PFSK-1 (cell line): ENCODE results near the gene CAMTA1.

Experiments
- FOXP2 ChIP-seq: optimal IDR thresholded peaks from 2 replicates; pipeline ENCODE3; 2011; ENCODE audit warnings: borderline replicate concordance, control low read depth, inconsistent platforms; ENCODE audit not compliant: insufficient read depth; ENCODE audit errors: extremely low read length, extremely low read depth
- TAF1 ChIP-seq: IDR thresholded peaks from 2 replicates; pipeline ENCODE4 v1.6.1; 2012; ENCODE audit warnings: low read length, control low read depth, borderline replicate concordance; ENCODE audit not compliant: insufficient read depth
- TF ChIP-seq, protein P1 (sequence below), 2 experiments: IDR thresholded peaks; 2 replicates each; pipeline versions ENCODE4 v1.6.1 to v1.8.0; 2011 to 2012; ENCODE audit warnings: low read depth in 2 of 2, low read length in 2 of 2, control low read depth in 1 of 2, inconsistent platforms in 1 of 2, mild to moderate bottlenecking in 1 of 2, moderate library complexity in 1 of 2; ENCODE audit not compliant: insufficient read depth in 1 of 2

DNA sequence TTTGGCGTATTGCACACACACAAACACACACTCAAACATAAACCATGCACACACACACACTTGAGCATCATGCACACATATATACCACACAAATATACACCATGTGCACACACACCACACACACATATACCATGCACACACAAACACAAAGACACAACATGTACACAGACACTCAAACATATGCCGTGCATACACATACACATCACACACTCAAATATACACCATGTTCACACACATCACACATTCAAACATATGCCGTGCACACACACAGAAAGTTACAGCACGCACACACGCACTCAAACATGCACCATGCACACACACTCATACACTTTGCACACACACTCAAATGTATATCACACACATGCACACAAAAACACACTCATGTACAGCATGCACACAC, 361.5 kb downstream of the CAMTA1 start:
- no peak for TF ChIP-seq TAF1
- TF ChIP-seq FOXP2: no peak
- TF ChIP-seq, protein P1, sequence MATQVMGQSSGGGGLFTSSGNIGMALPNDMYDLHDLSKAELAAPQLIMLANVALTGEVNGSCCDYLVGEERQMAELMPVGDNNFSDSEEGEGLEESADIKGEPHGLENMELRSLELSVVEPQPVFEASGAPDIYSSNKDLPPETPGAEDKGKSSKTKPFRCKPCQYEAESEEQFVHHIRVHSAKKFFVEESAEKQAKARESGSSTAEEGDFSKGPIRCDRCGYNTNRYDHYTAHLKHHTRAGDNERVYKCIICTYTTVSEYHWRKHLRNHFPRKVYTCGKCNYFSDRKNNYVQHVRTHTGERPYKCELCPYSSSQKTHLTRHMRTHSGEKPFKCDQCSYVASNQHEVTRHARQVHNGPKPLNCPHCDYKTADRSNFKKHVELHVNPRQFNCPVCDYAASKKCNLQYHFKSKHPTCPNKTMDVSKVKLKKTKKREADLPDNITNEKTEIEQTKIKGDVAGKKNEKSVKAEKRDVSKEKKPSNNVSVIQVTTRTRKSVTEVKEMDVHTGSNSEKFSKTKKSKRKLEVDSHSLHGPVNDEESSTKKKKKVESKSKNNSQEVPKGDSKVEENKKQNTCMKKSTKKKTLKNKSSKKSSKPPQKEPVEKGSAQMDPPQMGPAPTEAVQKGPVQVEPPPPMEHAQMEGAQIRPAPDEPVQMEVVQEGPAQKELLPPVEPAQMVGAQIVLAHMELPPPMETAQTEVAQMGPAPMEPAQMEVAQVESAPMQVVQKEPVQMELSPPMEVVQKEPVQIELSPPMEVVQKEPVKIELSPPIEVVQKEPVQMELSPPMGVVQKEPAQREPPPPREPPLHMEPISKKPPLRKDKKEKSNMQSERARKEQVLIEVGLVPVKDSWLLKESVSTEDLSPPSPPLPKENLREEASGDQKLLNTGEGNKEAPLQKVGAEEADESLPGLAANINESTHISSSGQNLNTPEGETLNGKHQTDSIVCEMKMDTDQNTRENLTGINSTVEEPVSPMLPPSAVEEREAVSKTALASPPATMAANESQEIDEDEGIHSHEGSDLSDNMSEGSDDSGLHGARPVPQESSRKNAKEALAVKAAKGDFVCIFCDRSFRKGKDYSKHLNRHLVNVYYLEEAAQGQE (IDR thresholded peaks at IDR 0.05; ENCODE audit: insufficient read depth in 1 of 2, low read depth in 2 of 2, low read length in 2 of 2): no peak
